WTC11 (cell line): Measurements from ENCODE around the gene ATP2A2. TPM values are rescaled to one million over a fixed set of nuclear protein-coding genes. Genes with fewer than 3 reads are reported as not detected.

Source experiments
- ATAC-seq: fragments of 200-7000 bp; cut with Tn5 transposase; 2 replicates; pipeline ENCODE4 v1.10.0; 2021; ENCODE audit warnings: mild to moderate bottlenecking, moderate library complexity
- CTCF ChIA-PET: fragments of 300-600 bp; sonication (Branson Sonifier 250); formaldehyde crosslinking; loops from one replicate; lab custom pipeline; 2021; ENCODE audit warnings: antibody characterized with exemption; lab: Charles Lee
- POLR2A ChIA-PET: fragments of 350-600 bp; sonication (Branson Sonifier 250); formaldehyde crosslinking; loops from one replicate; lab custom pipeline; 2021; ENCODE audit warnings: antibody characterized with exemption; lab: Charles Lee
- DNase-seq: peaks from one replicate; pipeline ENCODE4 v3.0.0; 2021; ENCODE audit warnings: low spot score
- H3K27ac Mint-ChIP-seq: 2 replicates; pipeline ENCODE4 v1.8.0; 2021; ENCODE audit warnings: mixed read lengths
- H3K27me3 Mint-ChIP-seq: 2 replicates; pipeline ENCODE4 v1.8.0; 2021; ENCODE audit warnings: low read depth, mild to moderate bottlenecking, moderate library complexity, mixed read lengths
- H3K36me3 Mint-ChIP-seq: 2 replicates; pipeline ENCODE4 v1.8.0; 2021; ENCODE audit warnings: mixed read lengths
- H3K4me1 Mint-ChIP-seq: 2 replicates; pipeline ENCODE4 v1.8.0; 2022; ENCODE audit warnings: mixed read lengths
- H3K4me3 Mint-ChIP-seq: 2 replicates; pipeline ENCODE4 v1.8.0; 2021; ENCODE audit warnings: mild to moderate bottlenecking, moderate library complexity, mixed read lengths
- H3K9me3 Mint-ChIP-seq: 2 replicates; pipeline ENCODE4 v1.8.0; 2021; ENCODE audit warnings: mixed read lengths
- CBFB ChIP-seq: sonication (generic); formaldehyde crosslinking; IDR thresholded peaks from 2 replicates; pipeline ENCODE4 v1.8.1; 2022; ENCODE audit warnings: mild to moderate bottlenecking, low read depth, missing genetic modification reagents
- ESRRA ChIP-seq: sonication (generic); formaldehyde crosslinking; IDR thresholded peaks from 2 replicates; pipeline ENCODE4 v1.8.1; 2022; ENCODE audit warnings: mild to moderate bottlenecking, missing genetic modification reagents, borderline replicate concordance
- FOXK1 ChIP-seq: sonication (generic); formaldehyde crosslinking; IDR thresholded peaks from 2 replicates; pipeline ENCODE4 v1.8.0; 2022; ENCODE audit warnings: mild to moderate bottlenecking, moderate library complexity, missing genetic modification reagents
- GTF2I ChIP-seq: fragments of 250-450 bp; sonication (Bioruptor Pico); conservative IDR thresholded peaks from 2 replicates; pipeline ENCODE4 v1.4.0; 2021; ENCODE audit warnings: mild to moderate bottlenecking
- HMGA2 ChIP-seq: fragments of 250-450 bp; sonication (Bioruptor Pico); IDR thresholded peaks from 2 replicates; pipeline ENCODE4 v1.4.0; 2021; ENCODE audit warnings: mild to moderate bottlenecking, moderate library complexity
- IRF2 ChIP-seq: sonication (generic); formaldehyde crosslinking; IDR thresholded peaks from 2 replicates; pipeline ENCODE4 v1.8.0; 2022; ENCODE audit warnings: low read depth, missing genetic modification reagents, borderline replicate concordance
- MXD4 ChIP-seq: fragments of 250-450 bp; sonication (Bioruptor Pico); IDR thresholded peaks from 2 replicates; pipeline ENCODE4 v1.8.0; 2021; ENCODE audit warnings: mild to moderate bottlenecking, moderate library complexity, borderline replicate concordance
- MYBL2 ChIP-seq: sonication (generic); formaldehyde crosslinking; IDR thresholded peaks from 2 replicates; pipeline ENCODE4 v1.8.1; 2023; ENCODE audit warnings: mild to moderate bottlenecking, moderate library complexity, missing genetic modification reagents
- NFYB ChIP-seq: sonication (generic); formaldehyde crosslinking; conservative IDR thresholded peaks from 2 replicates; pipeline ENCODE4 v1.8.0; 2022; ENCODE audit warnings: low read depth, missing genetic modification reagents
- SOX15 ChIP-seq: fragments of 250-450 bp; sonication (Bioruptor Pico); IDR thresholded peaks from 2 replicates; pipeline ENCODE4 v1.9.0; 2021; ENCODE audit warnings: mild to moderate bottlenecking
- SP1 ChIP-seq: sonication (generic); formaldehyde crosslinking; conservative IDR thresholded peaks from 2 replicates; pipeline ENCODE4 v1.8.1; 2022; ENCODE audit warnings: missing genetic modification reagents
- TEAD1 ChIP-seq: sonication (generic); formaldehyde crosslinking; IDR thresholded peaks from 2 replicates; pipeline ENCODE4 v1.8.0; 2022; ENCODE audit warnings: mild to moderate bottlenecking, missing genetic modification reagents
- TEAD4 ChIP-seq: sonication (generic); formaldehyde crosslinking; IDR thresholded peaks from 2 replicates; pipeline ENCODE4 v1.8.0; 2022; ENCODE audit warnings: mild to moderate bottlenecking, missing genetic modification reagents
- TP53 ChIP-seq: sonication (generic); formaldehyde crosslinking; IDR thresholded peaks from 2 replicates; pipeline ENCODE4 v1.8.1; 2023; ENCODE audit warnings: mild to moderate bottlenecking, missing genetic modification reagents
- ZNF121 ChIP-seq: sonication (generic); formaldehyde crosslinking; IDR thresholded peaks from 2 replicates; pipeline ENCODE4 v1.8.0; 2023; ENCODE audit warnings: missing genetic modification reagents
- ZNF232 ChIP-seq: sonication (generic); formaldehyde crosslinking; IDR thresholded peaks from 2 replicates; pipeline ENCODE4 v1.8.0; 2022; ENCODE audit warnings: mild to moderate bottlenecking, missing genetic modification reagents
- ZNF263 ChIP-seq: sonication (generic); formaldehyde crosslinking; IDR thresholded peaks from 2 replicates; pipeline ENCODE4 v1.8.1; 2022; ENCODE audit warnings: low read depth, mild to moderate bottlenecking, moderate library complexity, missing genetic modification reagents
- ZNF423 ChIP-seq: fragments of 250-450 bp; sonication (Bioruptor Pico); IDR thresholded peaks from 2 replicates; pipeline ENCODE4 v2.1.2; 2022; ENCODE audit warnings: mild to moderate bottlenecking, moderate library complexity
- total RNA-seq: library from RNA; stranded (reverse); gene quantifications from 3 replicates; pipeline ENCODE4 v1.2.3, GENCODE V29; 2021
- TF ChIP-seq, protein P1 (sequence below): fragments of 200-600 bp; IDR thresholded peaks from 2 replicates; pipeline ENCODE4 v1.8.0; 2022; ENCODE audit warnings: antibody characterized with exemption
- TF ChIP-seq, protein P2 (sequence below): sonication (generic); formaldehyde crosslinking; IDR thresholded peaks from 2 replicates; pipeline ENCODE4 v1.8.0; 2022; ENCODE audit warnings: mild to moderate bottlenecking, missing genetic modification reagents
- TF ChIP-seq, protein P3 (sequence below): sonication (generic); formaldehyde crosslinking; IDR thresholded peaks from 2 replicates; pipeline ENCODE4 v1.8.1; 2023; ENCODE audit warnings: mild to moderate bottlenecking, missing genetic modification reagents, moderate library complexity
- TF ChIP-seq, protein P4 (sequence below): fragments of 250-450 bp; sonication (Bioruptor Pico); IDR thresholded peaks from 2 replicates; pipeline ENCODE4 v1.9.0; 2021; ENCODE audit warnings: mild to moderate bottlenecking
- TF ChIP-seq, protein P5 (sequence below): sonication (generic); formaldehyde crosslinking; IDR thresholded peaks from 2 replicates; pipeline ENCODE4 v1.8.0; 2022; ENCODE audit warnings: mild to moderate bottlenecking, missing genetic modification reagents
- TF ChIP-seq, protein P6 (sequence below): sonication (generic); formaldehyde crosslinking; IDR thresholded peaks from 2 replicates; pipeline ENCODE4 v1.8.1; 2022; ENCODE audit warnings: mild to moderate bottlenecking, moderate library complexity, missing genetic modification reagents
- TF ChIP-seq, protein P7 (sequence below): sonication (generic); formaldehyde crosslinking; IDR thresholded peaks from 2 replicates; pipeline ENCODE4 v1.8.1; 2022; ENCODE audit warnings: mild to moderate bottlenecking, missing genetic modification reagents, moderate library complexity, borderline replicate concordance

ATP2A2 gene
- total RNA-seq, 1 experiment from 2014 or later = 239 TPM

DNA sequence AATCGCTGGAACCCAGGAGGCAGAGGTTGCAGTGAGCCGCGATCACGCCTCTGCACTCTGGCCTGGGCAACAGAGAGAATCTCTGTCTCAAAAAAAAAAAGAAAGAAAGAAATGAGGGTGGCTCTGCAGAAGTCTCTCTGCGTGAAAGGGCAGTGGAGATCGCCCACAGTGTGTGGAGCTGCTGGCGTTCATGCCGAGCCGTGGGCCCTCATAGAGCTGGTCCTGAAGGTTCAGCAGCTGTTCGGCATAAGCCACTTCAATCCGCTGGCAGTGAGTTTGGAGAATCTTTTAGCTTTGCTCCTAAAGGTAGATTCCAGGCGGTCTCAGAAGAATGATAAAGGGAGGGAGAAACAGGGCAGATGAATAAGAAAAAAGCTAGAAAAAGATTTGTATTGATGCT lies 36.7 kb upstream of the ATP2A2 start (continued):
- TF ChIP-seq, protein P1, sequence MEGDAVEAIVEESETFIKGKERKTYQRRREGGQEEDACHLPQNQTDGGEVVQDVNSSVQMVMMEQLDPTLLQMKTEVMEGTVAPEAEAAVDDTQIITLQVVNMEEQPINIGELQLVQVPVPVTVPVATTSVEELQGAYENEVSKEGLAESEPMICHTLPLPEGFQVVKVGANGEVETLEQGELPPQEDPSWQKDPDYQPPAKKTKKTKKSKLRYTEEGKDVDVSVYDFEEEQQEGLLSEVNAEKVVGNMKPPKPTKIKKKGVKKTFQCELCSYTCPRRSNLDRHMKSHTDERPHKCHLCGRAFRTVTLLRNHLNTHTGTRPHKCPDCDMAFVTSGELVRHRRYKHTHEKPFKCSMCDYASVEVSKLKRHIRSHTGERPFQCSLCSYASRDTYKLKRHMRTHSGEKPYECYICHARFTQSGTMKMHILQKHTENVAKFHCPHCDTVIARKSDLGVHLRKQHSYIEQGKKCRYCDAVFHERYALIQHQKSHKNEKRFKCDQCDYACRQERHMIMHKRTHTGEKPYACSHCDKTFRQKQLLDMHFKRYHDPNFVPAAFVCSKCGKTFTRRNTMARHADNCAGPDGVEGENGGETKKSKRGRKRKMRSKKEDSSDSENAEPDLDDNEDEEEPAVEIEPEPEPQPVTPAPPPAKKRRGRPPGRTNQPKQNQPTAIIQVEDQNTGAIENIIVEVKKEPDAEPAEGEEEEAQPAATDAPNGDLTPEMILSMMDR = no peak
- no peak for TF ChIP-seq MXD4 (CRISPR knock-in tag)
- TF ChIP-seq TP53 (CRISPR knock-in tag) = no peak
- TF ChIP-seq, protein P2, sequence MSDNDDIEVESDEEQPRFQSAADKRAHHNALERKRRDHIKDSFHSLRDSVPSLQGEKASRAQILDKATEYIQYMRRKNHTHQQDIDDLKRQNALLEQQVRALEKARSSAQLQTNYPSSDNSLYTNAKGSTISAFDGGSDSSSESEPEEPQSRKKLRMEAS (CRISPR knock-in tag) = no peak
- no peak for TF ChIP-seq ESRRA (CRISPR knock-in tag)
- no peak for TF ChIP-seq ZNF263 (CRISPR knock-in tag)
- no peak for TF ChIP-seq ZNF232
- TF ChIP-seq, protein P3, sequence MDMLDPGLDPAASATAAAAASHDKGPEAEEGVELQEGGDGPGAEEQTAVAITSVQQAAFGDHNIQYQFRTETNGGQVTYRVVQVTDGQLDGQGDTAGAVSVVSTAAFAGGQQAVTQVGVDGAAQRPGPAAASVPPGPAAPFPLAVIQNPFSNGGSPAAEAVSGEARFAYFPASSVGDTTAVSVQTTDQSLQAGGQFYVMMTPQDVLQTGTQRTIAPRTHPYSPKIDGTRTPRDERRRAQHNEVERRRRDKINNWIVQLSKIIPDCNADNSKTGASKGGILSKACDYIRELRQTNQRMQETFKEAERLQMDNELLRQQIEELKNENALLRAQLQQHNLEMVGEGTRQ (CRISPR knock-in tag) = no peak

DNA sequence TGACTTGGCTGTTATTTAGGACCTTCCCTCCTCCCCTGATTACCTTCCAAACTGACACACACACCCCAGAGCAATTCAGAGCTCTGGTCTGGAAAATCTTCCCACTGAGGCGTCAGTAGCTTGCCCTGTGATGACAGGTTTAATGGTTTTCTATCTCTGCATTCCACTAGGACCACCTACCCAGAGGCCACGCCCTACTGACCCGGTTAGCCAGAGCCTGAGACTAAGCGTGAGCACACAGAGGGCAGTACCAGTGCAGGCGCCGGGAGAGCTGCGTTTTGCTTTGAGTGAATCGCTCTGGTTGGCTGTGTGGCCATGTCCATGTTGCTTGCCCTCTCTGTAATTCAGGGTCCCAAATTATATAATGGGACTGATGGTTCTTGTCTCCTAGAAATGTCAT lies 36.2 kb upstream of the ATP2A2 start:
- Mint-ChIP-seq H3K36me3 (no peaks in the 10 kb centered on the region), H3K4me3 (no peak overlapping the region), H3K4me1 (peaks cover 19% of the 10 kb centered on the region), H3K27me3 (no peaks in the 10 kb centered on the region), H3K9me3 (peaks cover 9% of the 10 kb centered on the region; the same call in 1 of the 2 replicates), H3K27ac (peak overlapping the region; percentile 30; the same call in 1 of the 2 replicates)
- ChIA-PET POLR2A (interaction anchor here (0.6 kb wide), 1 partner anchor 16 kb away, joined by 3 read pairs; no protein-coding TSS in a partner anchor), CTCF (interaction anchor here (0.6 to 1.6 kb wide), 11 partner anchors 12 to 224 kb away, joined by 3 to 13 read pairs (median 3); partner anchors contain the start of genes FAM216A and IFT81)
- peak; percentile 79 for DNase-seq
- peak; percentile 96 for ATAC-seq
- TF ChIP-seq ZNF423 (CRISPR knock-in tag) (no peak), ZNF121 (CRISPR knock-in tag) (peak; percentile 58; the same call in 1 of the 2 replicates)

DNA sequence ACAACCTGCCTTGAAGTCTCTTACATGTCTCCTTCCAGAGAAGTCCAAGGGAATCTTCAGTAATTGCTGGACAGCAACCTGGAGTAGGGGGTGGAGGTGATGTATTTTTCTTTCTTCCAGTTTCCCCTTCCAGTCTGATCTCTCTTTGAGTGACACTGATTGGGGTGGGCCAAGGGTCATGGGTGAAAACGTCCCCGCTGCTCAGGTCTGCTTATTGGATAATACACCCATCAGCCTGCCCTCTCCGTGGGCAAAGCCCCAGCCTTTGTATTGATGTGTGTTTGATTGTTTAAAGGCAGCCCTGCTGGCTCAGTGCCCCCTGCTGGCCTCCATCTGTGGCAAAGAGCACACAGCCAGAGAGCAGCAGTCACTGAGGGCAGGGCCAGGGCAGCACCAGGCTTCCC lies 35.7 kb upstream of the ATP2A2 start:
- Mint-ChIP-seq H3K4me1 (peaks cover 19% of the 10 kb centered on the region), H3K27ac (peak overlapping the region; percentile 30; the same call in 1 of the 2 replicates), H3K4me3 (no peak overlapping the region), H3K27me3 (no peaks in the 10 kb centered on the region), H3K9me3 (peaks cover 9% of the 10 kb centered on the region; the same call in 1 of the 2 replicates), H3K36me3 (no peaks in the 10 kb centered on the region)
- ChIA-PET POLR2A (no interaction called here), CTCF (interaction anchor here (0.8 to 1.6 kb wide), 6 partner anchors 13 to 144 kb away, joined by 3 to 13 read pairs (median 3); partner anchors contain the start of gene IFT81)
- ATAC-seq (peak; percentile 69), DNase-seq (peak; percentile 57)
- TF ChIP-seq IRF2 (CRISPR knock-in tag) (no peak), MYBL2 (CRISPR knock-in tag) (no peak), FOXK1 (no peak), TEAD4 (CRISPR knock-in tag) (no peak), NFYB (CRISPR knock-in tag) (no peak), ZNF121 (CRISPR knock-in tag) (no peak), MXD4 (CRISPR knock-in tag) (no peak), GTF2I (CRISPR knock-in tag) (no peak), SP1 (CRISPR knock-in tag) (no peak), TEAD1 (no peak), CBFB (no peak), HMGA2 (CRISPR knock-in tag) (no peak), SOX15 (CRISPR knock-in tag) (no peak)
- TF ChIP-seq, protein P3 (CRISPR knock-in tag) = no peak
- TF ChIP-seq, protein P4, sequence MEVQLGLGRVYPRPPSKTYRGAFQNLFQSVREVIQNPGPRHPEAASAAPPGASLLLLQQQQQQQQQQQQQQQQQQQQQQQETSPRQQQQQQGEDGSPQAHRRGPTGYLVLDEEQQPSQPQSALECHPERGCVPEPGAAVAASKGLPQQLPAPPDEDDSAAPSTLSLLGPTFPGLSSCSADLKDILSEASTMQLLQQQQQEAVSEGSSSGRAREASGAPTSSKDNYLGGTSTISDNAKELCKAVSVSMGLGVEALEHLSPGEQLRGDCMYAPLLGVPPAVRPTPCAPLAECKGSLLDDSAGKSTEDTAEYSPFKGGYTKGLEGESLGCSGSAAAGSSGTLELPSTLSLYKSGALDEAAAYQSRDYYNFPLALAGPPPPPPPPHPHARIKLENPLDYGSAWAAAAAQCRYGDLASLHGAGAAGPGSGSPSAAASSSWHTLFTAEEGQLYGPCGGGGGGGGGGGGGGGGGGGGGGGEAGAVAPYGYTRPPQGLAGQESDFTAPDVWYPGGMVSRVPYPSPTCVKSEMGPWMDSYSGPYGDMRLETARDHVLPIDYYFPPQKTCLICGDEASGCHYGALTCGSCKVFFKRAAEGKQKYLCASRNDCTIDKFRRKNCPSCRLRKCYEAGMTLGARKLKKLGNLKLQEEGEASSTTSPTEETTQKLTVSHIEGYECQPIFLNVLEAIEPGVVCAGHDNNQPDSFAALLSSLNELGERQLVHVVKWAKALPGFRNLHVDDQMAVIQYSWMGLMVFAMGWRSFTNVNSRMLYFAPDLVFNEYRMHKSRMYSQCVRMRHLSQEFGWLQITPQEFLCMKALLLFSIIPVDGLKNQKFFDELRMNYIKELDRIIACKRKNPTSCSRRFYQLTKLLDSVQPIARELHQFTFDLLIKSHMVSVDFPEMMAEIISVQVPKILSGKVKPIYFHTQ (CRISPR knock-in tag) = no peak
- TF ChIP-seq, protein P5, sequence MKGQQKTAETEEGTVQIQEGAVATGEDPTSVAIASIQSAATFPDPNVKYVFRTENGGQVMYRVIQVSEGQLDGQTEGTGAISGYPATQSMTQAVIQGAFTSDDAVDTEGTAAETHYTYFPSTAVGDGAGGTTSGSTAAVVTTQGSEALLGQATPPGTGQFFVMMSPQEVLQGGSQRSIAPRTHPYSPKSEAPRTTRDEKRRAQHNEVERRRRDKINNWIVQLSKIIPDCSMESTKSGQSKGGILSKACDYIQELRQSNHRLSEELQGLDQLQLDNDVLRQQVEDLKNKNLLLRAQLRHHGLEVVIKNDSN (CRISPR knock-in tag) = no peak
- TF ChIP-seq, protein P6, sequence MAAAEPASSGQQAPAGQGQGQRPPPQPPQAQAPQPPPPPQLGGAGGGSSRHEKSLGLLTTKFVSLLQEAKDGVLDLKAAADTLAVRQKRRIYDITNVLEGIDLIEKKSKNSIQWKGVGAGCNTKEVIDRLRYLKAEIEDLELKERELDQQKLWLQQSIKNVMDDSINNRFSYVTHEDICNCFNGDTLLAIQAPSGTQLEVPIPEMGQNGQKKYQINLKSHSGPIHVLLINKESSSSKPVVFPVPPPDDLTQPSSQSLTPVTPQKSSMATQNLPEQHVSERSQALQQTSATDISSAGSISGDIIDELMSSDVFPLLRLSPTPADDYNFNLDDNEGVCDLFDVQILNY = no peak
- TF ChIP-seq, protein P7, sequence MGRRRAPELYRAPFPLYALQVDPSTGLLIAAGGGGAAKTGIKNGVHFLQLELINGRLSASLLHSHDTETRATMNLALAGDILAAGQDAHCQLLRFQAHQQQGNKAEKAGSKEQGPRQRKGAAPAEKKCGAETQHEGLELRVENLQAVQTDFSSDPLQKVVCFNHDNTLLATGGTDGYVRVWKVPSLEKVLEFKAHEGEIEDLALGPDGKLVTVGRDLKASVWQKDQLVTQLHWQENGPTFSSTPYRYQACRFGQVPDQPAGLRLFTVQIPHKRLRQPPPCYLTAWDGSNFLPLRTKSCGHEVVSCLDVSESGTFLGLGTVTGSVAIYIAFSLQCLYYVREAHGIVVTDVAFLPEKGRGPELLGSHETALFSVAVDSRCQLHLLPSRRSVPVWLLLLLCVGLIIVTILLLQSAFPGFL (CRISPR knock-in tag) = no peak
